ENCODE results near the gene RPL35A. TPM values are rescaled to one million over a fixed set of nuclear protein-coding genes. Genes with fewer than 3 reads are reported as not detected.

Gene RPL35A
- total RNA-seq, 4 donors from 2014 or later, result 287 to 381 (median 347) TPM

DNA sequence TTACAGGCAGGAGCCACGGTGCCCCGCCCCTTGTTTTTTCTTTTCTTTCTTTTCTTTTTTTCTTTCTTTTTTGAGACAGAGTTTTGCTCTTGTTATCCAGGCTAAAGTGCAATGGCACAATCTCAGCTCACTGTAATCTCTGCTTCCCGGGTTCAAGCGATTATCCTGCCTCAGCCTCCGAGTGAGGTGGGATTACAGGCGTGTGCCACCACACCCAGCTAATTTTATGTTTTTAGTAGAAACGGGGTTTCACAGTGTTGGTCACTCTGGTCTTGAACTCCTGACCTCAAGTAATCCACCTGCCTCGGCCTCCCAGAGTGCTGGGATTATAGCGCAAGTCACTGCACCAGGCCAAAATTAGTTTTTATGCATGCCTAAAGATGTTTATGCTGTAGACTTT lies 2.5 kb downstream of the RPL35A start:
- peaks cover 14 to 47% (median 28%) of the 10 kb centered on the region in 4 donors for H3K4me1 ChIP-seq
- WGBS, 2 donors (ENCODE audit: low coverage in 1 of 2), result 83 to 85% methylated on average over 8 to 9 of the region's 9 CpGs
- intact Hi-C loops (cut with DNase I; ENCODE audit: low total_unique reads), result no loop called here
- H3K9me3 ChIP-seq, result no peaks in the 10 kb centered on the region
- peak overlapping the region in 1 of 4 donors; percentile 3 for H3K27ac ChIP-seq
- no peak for DNase-seq
- TF ChIP-seq EP300 (IDR thresholded peaks at IDR 0.05; ENCODE audit: low read depth), result no peak
- TF ChIP-seq POLR2AphosphoS5 (IDR thresholded peaks at IDR 0.05), result no peak
- TF ChIP-seq CTCF (IDR thresholded peaks at IDR 0.05), result no peak
- TF ChIP-seq POLR2A (IDR thresholded peaks at IDR 0.05), result no peak
- no peak overlapping the region for H3K4me3 ChIP-seq
- no peaks in the 10 kb centered on the region for H3K27me3 ChIP-seq
- in situ Hi-C loops (cut with MboI; ENCODE audit: low pct_ligation_motif_present in 1 of 4, low pct_unique_long_range_greater_than_20kb in 1 of 4, low sequenced_read_pairs in 3 of 4), result no loop called here
- peaks cover 0 to 48% (median 20%) of the 10 kb centered on the region in 4 donors for H3K36me3 ChIP-seq

DNA sequence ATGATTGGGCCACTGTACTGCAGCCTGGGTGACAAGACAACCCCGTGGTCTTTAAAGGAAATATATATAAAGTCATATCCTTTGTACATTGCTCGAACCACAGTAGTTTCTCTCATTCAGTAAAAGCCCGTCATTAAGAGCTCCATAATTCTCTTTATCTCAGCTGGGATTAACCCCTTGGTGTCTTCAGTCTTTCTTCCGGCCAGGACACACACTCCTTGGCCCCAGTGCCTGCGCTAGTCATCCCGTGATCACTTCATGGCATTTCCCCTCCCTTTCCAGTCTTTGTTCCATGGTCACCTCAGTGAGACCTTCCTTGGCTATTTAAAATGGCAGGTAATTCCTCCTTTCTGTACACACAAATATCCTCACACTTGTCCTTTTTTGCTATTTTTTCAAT lies 3.3 kb downstream of the RPL35A start:
- Histone ChIP-seq H3K27ac (no peak overlapping the region), H3K27me3 (no peaks in the 10 kb centered on the region), H3K4me1 (peaks cover 14 to 47% (median 28%) of the 10 kb centered on the region in 4 donors), H3K36me3 (peaks cover 0 to 48% (median 20%) of the 10 kb centered on the region in 4 donors), H3K4me3 (no peak overlapping the region), H3K9me3 (no peaks in the 10 kb centered on the region)
- in situ Hi-C loops (cut with MboI; ENCODE audit: low pct_ligation_motif_present in 1 of 4, low pct_unique_long_range_greater_than_20kb in 1 of 4, low sequenced_read_pairs in 3 of 4), result no loop called here
- intact Hi-C loops (cut with DNase I; ENCODE audit: low total_unique reads), result no loop called here
- WGBS, 2 donors (ENCODE audit: low coverage in 1 of 2), result 60 to 61% methylated on average over 6 of the region's 6 CpGs
- DNase-seq, result no peak
- no peak for TF ChIP-seq POLR2A (IDR thresholded peaks at IDR 0.05)
- no peak for TF ChIP-seq CTCF (IDR thresholded peaks at IDR 0.05)
- TF ChIP-seq EP300 (IDR thresholded peaks at IDR 0.05; ENCODE audit: low read depth), result no peak
- no peak for TF ChIP-seq POLR2AphosphoS5 (IDR thresholded peaks at IDR 0.05)

GRCh38 chr3:197953881-197954280 lies 3.9 kb downstream of the RPL35A start:
- TF ChIP-seq POLR2AphosphoS5 (IDR thresholded peaks at IDR 0.05) (no peak), POLR2A (IDR thresholded peaks at IDR 0.05) (no peak), EP300 (IDR thresholded peaks at IDR 0.05; ENCODE audit: low read depth) (no peak), CTCF (IDR thresholded peaks at IDR 0.05) (no peak)
- Histone ChIP-seq H3K4me1 (peaks cover 14 to 51% (median 30%) of the 10 kb centered on the region in 4 donors), H3K27me3 (no peaks in the 10 kb centered on the region), H3K27ac (no peak overlapping the region), H3K36me3 (peaks cover 0 to 48% (median 20%) of the 10 kb centered on the region in 4 donors), H3K9me3 (no peaks in the 10 kb centered on the region), H3K4me3 (no peak overlapping the region)
- WGBS, 2 donors (ENCODE audit: low coverage in 1 of 2), result 61 to 72% methylated on average over 7 of the region's 7 CpGs
- no peak for DNase-seq
- in situ Hi-C loops (cut with MboI; ENCODE audit: low pct_ligation_motif_present in 1 of 4, low pct_unique_long_range_greater_than_20kb in 1 of 4, low sequenced_read_pairs in 3 of 4), result no loop called here
- intact Hi-C loops (cut with DNase I; ENCODE audit: low total_unique reads), result no loop called here

DNA sequence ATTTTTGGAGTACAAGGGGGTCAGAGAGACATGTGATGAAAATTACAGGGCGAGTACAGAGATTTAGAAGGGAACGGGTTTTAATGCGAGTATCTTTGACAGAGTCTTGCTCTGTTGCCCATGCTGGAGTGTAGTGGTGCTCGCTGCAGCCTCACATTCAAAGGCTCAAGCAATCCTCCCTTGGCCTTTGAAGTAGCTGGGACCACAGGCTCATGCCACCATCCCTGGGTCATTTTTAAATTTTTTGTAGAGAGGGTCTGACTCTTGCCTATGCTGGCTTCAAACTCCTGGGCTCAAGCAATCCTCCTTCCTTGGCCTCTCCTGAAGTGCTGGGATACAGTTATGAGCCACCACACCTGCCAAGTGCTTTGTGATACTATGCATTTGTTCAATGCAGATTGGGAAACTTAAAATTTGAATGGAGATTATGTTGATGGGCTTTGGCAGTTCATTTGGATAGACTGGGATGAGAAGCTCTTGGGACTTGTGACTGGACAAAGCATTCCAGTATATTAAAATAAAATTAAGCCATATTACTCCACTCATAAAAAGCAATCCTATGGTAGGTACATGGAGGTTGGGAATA lies 6.0 kb downstream of the RPL35A start:
- WGBS, 2 donors (ENCODE audit: low coverage in 1 of 2), result 86 to 87% methylated on average over 4 of the region's 4 CpGs
- in situ Hi-C loops (cut with MboI; ENCODE audit: low pct_ligation_motif_present in 1 of 4, low pct_unique_long_range_greater_than_20kb in 1 of 4, low sequenced_read_pairs in 3 of 4), result no loop called here
- H3K27ac ChIP-seq, result no peak overlapping the region
- intact Hi-C loops (cut with DNase I; ENCODE audit: low total_unique reads), result no loop called here
- TF ChIP-seq POLR2A (IDR thresholded peaks at IDR 0.05), result no peak
- no peak for TF ChIP-seq POLR2AphosphoS5 (IDR thresholded peaks at IDR 0.05)
- no peak for TF ChIP-seq CTCF (IDR thresholded peaks at IDR 0.05)
- TF ChIP-seq EP300 (IDR thresholded peaks at IDR 0.05; ENCODE audit: low read depth), result no peak
- peaks cover 0 to 48% (median 20%) of the 10 kb centered on the region in 4 donors for H3K36me3 ChIP-seq
- H3K4me3 ChIP-seq, result no peak overlapping the region
- no peak for DNase-seq
- no peaks in the 10 kb centered on the region for H3K27me3 ChIP-seq
- H3K4me1 ChIP-seq, result peaks cover 11 to 52% (median 32%) of the 10 kb centered on the region in 4 donors
- H3K9me3 ChIP-seq, result no peaks in the 10 kb centered on the region
